Activated naive CD8-positive, alpha-beta T cell (primary cell): ENCODE data around the gene BRWD1.
"Not testable (repeated sequence)": the region's sequence is repeated elsewhere in the genome, so short reads cannot be mapped to it uniquely, and the experiment has no call there.

Experiments
- H3K27ac Mint-ChIP-seq: one replicate; pipeline ENCODE4 v1.8.0; 2021; ENCODE audit warnings: mixed read lengths
- H3K27me3 Mint-ChIP-seq: one replicate; pipeline ENCODE4 v1.8.0; 2021; ENCODE audit warnings: mixed read lengths
- H3K36me3 Mint-ChIP-seq: one replicate; pipeline ENCODE4 v1.8.0; 2021; ENCODE audit warnings: mixed read lengths
- H3K4me1 Mint-ChIP-seq: one replicate; pipeline ENCODE4 v1.8.0; 2021; ENCODE audit warnings: low read depth, mixed read lengths
- H3K4me3 Mint-ChIP-seq: one replicate; pipeline ENCODE4 v1.8.0; 2021; ENCODE audit warnings: mild to moderate bottlenecking, mixed read lengths
- H3K9me3 Mint-ChIP-seq: one replicate; pipeline ENCODE4 v1.8.0; 2021; ENCODE audit warnings: low read depth, mixed read lengths

BRWD1 gene

DNA sequence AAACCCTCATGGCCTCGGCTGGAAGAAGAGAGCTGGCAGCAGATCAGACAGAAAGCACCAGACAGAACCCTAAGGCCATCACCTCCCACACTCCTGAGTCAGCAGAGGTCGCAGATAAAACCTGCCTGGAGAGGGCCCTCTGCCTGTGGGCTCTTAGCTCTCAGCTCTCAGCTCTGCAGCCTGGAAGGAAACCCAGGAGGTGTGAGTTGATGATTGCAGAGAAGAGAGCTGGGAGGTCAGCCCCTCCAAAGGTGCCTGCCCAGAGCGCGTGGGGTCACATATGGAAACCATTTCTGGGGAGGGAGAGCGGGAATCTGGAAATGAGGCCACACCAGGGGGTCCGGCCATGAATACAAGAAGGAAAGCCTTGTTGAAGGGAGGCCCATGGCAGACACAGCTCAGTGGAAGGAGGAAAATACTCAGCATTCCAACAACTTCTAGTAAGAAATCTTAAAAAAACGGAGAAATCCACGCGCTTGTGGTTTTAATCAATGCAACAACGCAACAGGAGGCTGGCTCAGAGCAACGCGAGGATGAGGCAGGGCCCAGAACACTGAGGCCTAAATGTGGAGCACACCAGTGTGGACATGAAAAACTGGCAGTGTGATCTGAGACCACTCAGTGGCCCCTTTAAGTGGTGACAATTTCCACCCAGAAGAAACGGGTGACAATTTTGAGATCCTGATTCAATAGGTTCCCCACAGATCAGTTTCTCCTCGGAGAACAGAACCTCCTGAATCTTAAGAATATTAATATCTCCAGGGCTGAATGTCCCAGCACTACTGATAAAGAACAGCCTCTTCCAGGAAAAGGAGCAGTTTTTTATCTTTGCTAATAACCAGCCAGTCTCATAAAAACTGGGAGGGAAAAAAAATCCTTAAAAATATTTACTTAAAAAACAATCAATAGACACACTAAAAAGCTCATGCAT is 175.9 kb downstream of the BRWD1 start:
- no peak overlapping the region for H3K4me3 Mint-ChIP-seq
- no peaks in the 10 kb centered on the region for H3K9me3 Mint-ChIP-seq
- H3K27me3 Mint-ChIP-seq, result peaks cover 3% of the 10 kb centered on the region
- H3K36me3 Mint-ChIP-seq, result no peaks in the 10 kb centered on the region
- no peak overlapping the region for H3K27ac Mint-ChIP-seq
- H3K4me1 Mint-ChIP-seq, result no peaks in the 10 kb centered on the region

GRCh38 chr21:39136711-39137110 is 176.7 kb downstream of the BRWD1 start:
- Mint-ChIP-seq H3K36me3 (no peaks in the 10 kb centered on the region), H3K27me3 (peaks cover 3% of the 10 kb centered on the region), H3K27ac (no peak overlapping the region), H3K4me1 (no peaks in the 10 kb centered on the region), H3K4me3 (no peak overlapping the region), H3K9me3 (no peaks in the 10 kb centered on the region)

DNA sequence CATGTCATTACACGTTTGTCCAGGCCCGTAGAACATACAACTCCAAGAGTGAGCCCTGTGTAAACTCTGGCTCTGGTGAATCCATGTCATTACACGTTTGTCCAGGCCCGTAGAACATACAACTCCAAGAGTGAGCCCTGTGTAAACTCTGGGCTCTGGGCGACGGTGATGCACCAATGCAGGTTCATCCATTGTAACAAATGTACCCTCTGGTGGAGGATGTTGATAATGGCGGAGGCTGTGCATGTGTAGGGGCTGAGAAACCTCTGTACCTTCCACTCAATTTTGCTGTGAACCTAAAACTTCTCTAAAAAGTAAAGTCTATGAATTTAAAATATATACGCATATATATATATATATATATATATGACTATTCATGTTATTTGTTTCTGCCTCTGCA is 177.3 kb downstream of the BRWD1 start:
- H3K27me3 Mint-ChIP-seq, H3K4me3 Mint-ChIP-seq, H3K27ac Mint-ChIP-seq, H3K4me1 Mint-ChIP-seq, H3K9me3 Mint-ChIP-seq, H3K36me3 Mint-ChIP-seq: not testable (repeated sequence)

- H3K4me3 Mint-ChIP-seq, result no peak overlapping the region
- no peaks in the 10 kb centered on the region for H3K9me3 Mint-ChIP-seq
- no peaks in the 10 kb centered on the region for H3K4me1 Mint-ChIP-seq
- H3K27ac Mint-ChIP-seq, result no peak overlapping the region
- H3K36me3 Mint-ChIP-seq, result no peaks in the 10 kb centered on the region
- H3K27me3 Mint-ChIP-seq, result peaks cover 3% of the 10 kb centered on the region
Observed at GRCh38 chr21:39134288-39134810, 179.1 kb downstream of the BRWD1 start.
